GM18499 (cell line): ENCODE data around the gene GBF1.
"Not testable (repeated sequence)": the region's sequence is repeated elsewhere in the genome, so short reads cannot be mapped to it uniquely, and the experiment has no call there.

ENCODE experiments used
- ATAC-seq: cut with Tn5 transposase; IDR thresholded peaks from one replicate; pipeline ENCODE4 v1.9.1; 2021; ENCODE audit warnings: moderate number of reproducible peaks; ENCODE audit not compliant: insufficient read depth, unreplicated experiment

Gene GBF1

DNA sequence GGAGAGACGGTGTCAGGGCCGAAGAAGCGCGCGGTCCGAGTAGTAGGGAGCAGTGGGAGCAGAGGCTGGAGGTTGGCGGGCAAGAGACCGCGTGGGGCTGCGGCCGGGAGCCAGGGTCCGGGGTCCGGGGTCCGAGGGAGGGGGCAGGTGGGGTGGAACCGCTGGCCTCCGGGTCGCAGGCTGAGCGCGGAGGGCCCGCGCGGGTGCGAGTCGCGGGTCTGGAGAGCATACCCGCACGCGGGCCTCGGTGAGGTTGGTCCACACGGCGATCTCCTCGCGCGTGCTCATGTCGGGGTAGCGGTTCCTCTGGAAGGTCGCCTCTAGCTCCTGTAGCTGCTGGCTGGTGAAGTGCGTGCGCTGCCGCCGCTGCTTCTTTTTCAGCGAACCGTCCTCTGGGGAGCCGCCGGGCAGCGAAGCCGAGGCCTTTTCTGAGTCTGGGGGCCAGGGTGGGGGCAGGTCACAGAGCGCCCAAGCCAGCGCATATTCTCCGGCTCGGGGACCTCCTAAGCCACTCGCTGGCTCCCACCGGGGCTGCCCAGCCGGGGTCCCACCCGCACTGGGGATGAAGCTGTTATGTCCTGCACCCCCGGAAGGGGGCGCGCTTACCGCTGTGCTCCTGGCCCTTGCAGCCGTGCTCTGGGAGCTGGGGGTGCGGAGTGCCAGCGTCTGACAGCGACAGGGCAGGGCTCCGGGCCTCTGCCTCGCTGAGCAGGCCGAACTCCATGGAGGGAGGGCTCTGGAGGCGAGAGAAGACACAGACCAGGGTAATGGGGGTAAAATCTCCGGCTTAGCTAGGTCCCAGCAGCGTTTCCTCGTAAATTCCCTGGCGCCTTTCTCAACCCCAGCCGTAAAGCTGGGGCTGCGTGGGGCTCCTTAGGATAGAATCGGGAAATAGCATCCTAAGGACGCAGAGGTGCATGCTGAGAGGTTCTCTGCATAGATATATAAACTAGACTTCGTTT is 13.7 kb upstream of the GBF1 start:
- ATAC-seq: no peak

DNA sequence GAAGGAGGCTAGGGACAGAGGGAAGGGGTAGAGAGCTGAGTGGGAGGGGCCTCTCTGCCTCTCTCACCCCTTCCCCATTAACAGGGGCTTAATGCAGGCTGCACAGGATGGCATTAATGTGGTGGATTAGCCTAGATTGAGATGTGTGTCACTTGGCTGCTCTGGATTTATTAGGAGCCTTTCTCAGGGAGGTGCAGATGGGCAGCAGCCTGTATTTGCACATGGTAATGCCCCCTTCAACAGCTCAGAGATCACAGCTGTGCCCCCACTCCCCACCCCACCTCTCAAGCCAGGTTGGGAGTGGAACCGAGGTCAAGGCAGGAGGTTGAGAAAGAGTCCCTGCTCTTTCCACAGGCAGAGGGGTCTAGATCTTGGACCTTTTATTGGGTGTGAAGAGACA is 11.3 kb upstream of the GBF1 start:
- ATAC-seq: no peak

DNA sequence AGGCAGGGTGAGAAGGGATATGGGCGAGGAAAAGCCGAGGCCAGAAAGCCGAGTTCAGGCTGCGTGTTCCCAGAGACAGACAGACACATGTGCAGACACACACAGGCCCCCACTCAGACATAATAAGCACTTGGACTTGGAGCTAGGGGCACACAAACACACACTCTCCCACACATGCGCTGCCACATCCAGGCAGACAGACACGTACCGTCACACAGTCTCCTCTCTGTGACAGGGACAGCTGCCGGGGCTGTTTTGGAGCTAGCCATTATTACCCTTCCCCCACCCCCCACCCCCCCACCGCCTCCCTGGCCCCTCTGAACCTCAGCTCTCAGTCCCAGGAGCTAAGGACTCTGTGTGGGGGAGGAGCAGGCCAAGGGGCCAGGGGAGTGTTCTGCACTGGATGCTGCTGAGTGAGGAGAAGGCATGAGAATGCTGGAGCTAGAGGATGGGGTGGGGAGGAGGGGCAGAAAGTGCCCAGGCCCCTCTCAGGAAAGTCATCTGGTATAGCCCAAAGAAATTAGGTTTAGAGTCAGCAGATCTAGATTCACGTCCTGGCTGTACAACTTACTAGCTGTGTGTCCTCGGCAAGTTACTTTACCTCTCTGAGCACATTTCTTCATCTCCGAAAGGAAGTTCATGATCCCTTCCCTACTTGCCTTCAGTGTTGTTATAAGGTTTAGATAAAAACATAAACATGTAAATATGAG is 10.3 kb upstream of the GBF1 start:
- no peak for ATAC-seq

DNA sequence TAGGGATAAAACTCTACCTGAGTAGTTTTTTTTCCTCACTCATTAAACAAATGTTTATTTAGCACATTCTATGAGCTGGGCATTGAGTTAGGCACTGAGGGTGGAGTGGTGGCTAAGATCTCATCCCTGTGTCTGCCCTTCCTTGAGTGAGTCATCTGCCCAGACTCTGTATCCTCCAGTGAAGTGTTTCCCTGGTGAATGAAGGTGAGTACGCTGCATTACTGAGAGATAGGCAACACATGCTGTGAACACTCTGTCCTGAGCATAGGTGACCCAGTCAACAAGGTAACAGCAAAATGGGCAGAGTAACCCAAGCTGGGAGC is 9.8 kb upstream of the GBF1 start:
- ATAC-seq: no peak

DNA sequence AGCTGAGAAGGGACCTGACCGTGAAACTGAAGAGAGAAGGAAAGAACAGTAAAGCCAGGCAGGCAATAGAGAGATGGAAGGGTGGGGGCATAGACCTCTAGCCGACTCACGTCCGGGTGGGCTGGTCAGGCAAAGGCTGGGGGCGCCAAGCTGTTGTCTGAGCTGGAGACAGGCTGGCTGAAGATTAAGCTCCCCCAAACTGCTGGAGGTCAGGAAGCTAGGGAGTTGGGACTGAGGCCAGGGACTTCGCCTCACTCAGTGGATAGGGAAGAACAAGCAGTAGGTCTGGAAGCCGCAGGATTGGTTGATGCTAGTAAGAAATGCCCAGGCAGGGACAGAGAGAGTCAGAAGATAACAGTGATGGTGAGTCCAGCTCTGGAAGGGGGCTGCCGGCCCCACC is 9.3 kb upstream of the GBF1 start:
- ATAC-seq: no peak

DNA sequence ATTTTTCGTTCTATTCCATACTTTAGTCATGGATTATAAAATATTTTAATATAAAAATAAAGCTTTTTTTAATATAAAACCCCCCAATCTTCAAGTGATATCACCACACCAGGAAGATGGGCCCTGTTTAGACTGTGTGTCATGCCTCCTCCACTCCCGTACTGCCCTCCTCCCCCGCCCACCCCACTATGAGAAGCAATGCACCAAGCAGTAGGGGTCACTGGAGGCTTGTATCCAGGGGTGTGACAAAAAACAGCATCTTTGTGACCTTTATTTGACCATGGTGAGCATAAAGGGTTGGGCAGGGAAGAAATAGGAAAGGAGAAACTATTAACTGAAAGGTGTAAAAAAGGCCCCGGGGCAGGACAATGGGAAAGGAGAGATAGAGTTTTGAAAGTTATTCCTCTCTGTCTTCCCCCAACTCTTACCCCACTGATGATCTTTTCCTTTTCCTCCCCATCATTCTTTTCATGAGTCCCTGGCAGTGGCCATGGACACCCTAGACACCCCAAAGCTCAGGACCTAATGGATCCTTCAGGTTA is 7.5 kb upstream of the GBF1 start:
- ATAC-seq: no peak

DNA sequence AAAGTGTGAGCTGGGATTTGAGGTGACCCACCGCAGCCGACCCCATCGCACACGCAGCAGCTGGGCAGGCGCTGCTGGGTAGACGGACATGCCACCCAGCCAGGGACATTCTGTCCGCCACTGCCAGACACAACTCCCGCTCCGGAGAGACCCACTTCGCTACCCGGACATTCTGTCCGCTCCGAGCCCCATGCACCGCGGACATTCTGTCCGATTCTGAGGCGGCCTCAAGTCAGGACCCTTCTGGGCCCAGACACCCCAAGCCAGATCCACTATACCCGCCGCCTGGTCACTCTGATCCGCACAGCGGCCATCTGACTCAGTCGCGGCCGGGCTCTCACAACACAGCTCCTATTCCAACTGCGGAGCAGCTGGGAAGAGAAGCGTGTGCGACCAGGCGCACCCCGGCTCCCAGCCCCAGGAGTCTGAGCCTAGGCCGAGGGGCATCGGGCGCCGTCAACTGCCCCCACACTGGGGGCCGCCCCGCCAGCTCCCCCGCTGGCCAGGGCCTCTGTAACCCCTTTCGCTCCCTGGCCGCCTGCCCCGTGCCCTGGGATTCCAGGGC is 4.8 kb upstream of the GBF1 start:
- ATAC-seq: no peak

DNA sequence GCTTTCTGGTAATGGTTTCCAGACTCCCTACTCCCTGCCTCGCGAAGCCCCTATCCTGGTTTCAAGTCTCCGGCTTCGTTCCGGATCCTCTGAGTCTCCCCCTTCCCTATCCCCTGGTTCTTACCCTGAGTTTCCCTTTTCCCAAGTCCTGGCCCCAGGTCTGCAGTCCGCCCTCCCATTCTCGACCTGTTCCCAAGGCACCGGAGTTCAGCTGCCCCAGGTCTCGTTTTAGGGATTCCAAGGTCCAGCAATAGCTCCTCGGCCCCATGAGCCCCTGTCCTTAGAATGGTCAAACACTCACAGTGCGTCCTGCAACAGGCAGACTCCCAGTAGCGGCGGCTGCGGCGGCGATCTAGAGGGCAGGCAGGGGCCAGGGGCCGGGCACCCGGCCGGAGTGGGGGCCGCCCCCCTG is 4.3 kb upstream of the GBF1 start:
- no peak for ATAC-seq

DNA sequence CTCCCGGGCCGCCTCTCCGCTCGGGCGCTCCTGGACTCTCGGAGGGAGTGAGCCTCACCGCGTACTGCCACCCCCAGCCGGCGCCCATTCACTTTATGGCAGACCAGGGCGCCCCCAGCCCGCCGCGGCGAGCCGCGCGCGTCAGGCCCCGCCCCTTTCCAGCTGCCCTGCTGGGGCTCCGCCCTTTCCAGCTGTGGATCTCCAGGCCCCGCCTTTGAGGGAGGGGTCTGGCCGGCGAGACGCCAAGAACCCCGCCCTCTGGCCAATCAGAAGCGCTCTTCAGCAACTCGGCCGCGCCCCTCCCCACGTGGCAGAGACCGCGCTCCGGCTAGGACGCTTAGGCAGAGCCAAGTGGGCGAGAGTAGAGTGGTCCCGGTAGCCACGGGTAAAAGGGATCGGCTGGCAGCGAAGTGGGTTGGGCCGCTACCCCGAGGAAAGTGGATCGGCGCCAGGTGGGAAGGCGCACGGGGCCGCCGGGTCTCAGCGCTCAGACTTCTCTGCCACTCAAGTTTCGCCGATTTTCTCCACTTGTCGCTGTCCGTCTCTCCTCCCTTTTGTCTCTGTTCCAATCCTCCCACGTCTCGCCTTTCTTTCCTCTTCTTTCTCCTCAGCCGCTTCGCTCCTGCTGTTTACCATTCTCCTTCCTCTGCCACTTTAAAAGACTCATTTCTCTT is 3.8 kb upstream of the GBF1 start, which contains the start of gene PITX3:
Gene PITX3, minus strand, starts transcription at position 69 of the 674 bp plus-strand sequence. CDS start 9,432 bp downstream, outside the sequence.
- no peak for ATAC-seq

DNA sequence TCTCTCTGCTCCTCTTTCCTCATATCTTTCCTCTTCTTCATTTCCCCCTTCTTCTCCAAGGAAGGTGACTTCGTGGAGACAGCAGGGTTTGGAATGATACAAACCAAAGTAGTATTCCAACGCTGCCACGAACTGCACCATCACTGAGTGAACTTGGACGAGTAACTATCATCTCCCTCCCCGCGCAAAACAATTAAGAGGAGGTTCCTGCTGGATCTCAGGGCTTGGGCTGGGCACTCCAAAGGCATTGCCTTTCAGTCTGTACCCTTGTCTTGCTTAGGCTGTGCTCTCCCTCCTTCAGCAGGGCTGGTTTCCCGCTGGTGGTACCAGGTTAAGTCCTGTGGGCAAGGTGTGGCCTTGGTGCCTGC is 3.2 kb upstream of the GBF1 start:
- ATAC-seq: no peak

DNA sequence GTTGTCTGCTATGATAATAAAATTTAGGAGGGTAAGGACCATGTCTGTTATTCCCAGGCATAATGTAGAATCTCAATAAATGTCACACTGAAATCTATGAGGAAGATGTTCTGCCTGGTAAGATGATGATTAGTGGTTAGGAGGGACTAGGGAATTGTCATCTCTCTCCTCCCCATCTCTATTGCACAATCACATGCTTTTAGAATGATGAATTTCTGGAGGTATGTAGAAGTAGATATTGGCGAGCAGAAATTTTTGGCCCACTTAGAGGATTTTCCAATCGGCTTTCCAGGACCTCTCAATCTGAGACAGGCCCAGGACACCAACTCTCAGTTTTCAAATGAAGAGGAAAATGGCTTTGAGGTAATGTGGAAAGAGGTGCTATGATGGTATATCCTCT is 2.0 kb upstream of the GBF1 start:
- no peak for ATAC-seq

DNA sequence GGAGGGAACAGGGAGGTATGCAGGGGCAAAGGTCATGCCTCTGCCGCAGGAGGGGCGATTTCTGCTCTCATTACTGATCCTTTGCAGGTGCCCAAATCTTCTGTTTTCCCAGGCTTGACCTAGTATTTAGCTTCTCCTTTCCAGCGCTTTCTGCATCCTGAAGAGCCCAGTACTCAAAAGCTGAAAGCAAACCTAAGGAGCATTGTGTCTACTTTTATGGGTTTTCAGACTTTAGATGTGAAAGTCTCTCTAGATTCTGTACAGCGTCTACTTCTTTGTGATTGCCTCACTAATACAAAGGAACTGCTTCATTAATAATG is 560 bp downstream of the GBF1 start:
- no peak for ATAC-seq

DNA sequence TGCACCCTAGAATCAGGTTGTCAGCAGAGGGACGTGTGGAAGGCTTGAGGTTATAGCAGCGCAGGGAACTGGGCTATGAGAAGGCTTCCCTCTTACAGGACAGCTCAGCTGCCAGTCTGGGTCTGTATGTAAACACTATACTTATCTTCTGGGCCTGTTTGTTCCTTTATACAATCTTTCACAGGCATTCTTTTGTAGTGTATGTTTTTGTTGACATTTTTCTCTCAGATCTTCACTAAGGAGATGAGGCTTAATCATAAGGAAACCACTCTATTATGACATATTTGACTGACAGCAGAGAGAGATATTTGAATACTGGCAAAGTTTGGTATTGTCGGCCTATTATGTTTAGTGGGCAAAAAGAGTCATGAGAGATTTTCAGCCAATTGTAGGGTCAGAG is 929 bp downstream of the GBF1 start:
- no peak for ATAC-seq

DNA sequence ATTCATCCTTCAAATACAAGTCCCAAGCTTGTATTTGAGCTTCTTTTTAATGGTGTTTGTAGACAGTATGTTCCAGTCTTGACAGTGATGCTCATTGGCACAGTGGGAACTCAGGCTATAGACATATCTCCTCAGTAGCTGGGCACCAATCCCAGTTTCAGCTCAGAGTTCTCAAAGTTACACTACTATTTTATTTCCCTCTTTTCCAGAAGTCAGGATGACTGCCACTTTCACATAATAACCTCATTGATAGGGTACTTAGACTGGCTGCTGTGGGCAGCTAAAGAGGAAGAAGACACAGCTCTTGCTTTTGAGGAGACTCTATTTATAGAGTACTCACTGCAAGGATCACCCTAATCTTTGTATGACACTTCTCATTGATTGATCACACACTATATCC is 2.4 kb downstream of the GBF1 start:
- no peak for ATAC-seq

DNA sequence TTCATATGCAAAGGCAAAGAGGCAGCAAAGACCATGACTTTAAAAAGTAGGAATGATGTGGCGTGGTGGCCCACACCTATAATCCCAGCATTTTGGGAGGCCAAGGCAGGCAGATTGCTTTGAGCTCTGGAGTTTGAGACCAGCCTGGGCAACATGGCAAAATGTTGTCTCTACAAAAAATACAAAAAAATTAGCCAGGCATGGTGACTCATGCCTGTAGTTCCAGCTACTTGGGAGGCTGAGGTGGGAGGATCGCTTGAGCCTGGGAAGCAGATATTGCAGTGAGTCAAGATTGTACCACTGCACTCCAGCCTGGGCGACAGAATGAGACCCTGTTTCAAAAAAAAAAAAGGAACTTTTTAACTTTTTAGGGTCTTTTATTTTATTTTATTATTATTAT is 7.2 kb downstream of the GBF1 start:
- ATAC-seq: not testable (repeated sequence)

DNA sequence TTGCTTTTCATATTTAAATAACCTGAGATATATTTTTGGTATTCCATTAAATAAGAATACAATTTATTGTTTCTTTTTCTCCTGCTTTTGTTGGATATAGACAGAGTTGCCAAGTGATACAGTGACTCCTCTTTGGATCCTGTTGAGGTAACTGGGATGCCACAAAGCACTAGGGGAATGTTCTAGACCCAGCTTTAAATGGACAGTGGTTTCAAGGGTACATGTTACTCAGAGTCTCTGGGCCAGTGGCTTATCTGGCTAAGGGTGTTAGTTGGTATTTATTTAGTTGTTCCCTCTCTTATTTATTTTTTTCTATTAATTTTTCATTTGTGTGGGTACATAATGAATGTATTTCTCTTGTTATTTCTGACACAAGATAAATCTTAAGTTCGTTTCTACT is 9.1 kb downstream of the GBF1 start:
- no peak for ATAC-seq

DNA sequence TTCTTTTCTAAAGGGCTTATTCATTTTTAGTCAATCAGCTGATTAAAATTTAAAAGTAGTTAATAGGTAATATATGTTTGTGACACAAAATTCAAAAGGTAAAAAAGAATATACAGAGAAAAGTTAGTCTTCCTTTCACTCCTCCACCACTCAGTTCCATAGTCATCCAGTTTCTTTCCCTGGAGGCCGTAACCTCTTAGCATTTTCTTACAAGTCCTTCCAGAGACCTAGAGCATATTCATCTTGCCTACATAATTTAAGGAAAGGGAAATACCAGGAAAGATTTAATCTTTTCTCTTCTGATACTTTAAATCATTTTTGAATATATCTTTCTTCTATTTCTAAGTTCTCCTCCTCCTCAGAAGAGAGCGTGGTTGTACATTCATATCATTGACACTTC is 10.1 kb downstream of the GBF1 start:
- no peak for ATAC-seq

DNA sequence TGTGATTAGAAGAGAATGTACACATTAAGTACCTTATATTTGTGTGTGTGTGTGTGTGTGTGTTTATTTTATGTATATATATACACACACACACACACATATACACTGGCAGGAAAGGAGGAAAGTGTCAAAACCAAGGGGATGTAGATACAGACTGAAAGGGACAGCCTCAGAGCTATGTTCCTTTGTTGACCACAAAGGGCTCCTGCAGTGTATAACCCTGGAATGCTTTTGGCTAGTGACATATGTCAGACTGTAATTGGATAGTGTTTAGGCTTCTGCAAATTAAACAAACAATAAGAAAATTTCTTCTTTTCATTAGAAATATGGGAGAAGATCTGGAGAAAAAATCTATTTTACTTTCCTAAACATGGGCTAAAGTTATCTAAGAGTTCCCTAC is 15.9 kb downstream of the GBF1 start:
- no peak for ATAC-seq

DNA sequence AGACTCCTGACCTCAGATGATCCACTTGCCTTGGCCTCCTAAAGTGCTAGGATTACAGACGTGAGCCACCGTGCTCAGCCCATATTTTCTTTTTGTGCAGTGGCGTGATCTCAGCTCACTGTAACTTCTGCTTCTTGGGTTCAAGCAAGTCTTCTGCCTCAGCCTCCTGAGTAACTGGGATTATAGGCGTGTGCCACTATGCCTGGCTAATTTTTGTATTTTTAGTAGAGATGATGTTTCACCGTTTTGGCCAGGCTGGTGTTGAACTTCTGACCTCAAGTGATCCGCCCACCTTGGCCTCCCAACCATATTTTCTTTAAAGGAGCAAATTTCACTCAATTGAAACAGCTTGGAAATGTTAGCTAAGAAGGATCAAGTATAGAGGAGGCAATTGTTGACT is 16.5 kb downstream of the GBF1 start:
- no peak for ATAC-seq

DNA sequence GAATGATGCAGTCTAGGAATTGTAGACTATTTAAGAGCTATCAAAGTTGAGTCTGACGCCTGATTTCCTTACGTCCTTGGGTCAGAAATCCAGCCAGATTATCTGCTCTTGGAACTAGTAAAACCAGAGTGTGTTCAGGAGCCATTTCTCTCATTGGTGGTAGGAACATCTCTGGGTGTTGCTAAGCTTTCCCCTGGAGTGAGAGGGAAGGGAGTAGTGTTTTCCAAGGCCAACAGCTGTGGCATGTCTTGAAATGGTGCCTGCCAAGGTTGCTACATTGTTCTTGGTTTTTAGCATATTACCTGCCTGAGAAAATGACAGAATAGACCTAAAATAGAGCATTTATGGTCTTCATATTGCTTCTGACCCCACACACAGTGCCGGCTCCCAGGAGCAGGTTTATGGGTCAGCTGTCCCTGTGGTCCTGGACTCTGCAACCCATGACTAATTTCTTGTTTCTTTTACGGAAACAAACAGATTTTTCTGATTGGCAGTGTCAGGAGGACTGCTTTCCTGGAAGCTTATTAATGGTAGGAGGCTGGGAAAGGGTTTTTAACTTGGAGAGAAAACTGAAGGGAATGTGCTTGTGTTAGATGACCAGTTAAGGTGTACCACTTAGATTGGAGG is 17.5 kb downstream of the GBF1 start:
- ATAC-seq: no peak
